Activated T-cell treated with anti-CD3 and anti-CD28 coated beads for 1 hour (primary cell): ENCODE data around the gene FGFR3.
"Not testable (repeated sequence)": the region's sequence is repeated elsewhere in the genome, so short reads cannot be mapped to it uniquely, and the experiment has no call there.

ENCODE experiments used
- DNase-seq: peaks from one replicate; pipeline ENCODE4 v3.0.0-alpha.2; 2020; ENCODE audit warnings: low read depth

FGFR3 gene

DNA sequence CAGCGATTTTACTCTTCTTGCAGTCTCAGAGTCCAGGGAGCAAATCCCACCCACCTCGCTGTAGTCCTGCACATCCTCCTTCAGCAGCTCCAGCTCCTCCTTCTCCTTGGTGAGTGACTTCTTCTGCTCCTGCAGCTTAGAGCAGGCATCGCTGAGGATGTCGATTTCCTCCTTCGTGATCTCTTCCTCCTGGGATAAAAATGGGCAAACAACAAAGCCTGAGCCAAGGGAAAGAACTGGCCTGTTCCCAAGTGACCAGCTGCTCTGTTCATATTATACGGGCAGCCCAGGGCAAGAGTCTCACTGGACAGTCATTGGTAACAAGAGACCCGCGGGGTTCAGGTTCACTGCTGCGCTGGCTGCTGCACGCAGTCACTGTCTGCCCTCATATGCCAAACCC lies 26.2 kb downstream of the FGFR3 start:
- no peak for DNase-seq

DNA sequence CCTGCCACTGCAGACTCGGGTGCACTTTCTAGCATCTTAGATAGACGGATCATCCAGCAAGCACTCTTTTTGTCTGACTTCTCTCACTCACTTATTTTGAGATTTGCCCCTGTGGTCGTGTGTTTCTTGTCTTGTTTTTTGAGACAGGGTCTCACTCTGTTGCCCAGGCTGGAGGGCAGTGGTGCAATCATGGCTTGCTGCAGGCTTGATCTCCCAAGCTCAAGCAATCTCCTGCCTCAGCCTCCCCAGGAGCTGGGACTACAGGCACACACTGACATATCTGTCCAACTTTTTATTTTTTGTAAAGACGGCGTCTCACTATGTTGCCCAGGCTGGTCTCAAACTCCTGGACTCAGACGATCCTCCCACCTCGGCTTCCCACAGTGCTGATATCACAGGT lies 26.7 kb downstream of the FGFR3 start:
- DNase-seq = no peak

DNA sequence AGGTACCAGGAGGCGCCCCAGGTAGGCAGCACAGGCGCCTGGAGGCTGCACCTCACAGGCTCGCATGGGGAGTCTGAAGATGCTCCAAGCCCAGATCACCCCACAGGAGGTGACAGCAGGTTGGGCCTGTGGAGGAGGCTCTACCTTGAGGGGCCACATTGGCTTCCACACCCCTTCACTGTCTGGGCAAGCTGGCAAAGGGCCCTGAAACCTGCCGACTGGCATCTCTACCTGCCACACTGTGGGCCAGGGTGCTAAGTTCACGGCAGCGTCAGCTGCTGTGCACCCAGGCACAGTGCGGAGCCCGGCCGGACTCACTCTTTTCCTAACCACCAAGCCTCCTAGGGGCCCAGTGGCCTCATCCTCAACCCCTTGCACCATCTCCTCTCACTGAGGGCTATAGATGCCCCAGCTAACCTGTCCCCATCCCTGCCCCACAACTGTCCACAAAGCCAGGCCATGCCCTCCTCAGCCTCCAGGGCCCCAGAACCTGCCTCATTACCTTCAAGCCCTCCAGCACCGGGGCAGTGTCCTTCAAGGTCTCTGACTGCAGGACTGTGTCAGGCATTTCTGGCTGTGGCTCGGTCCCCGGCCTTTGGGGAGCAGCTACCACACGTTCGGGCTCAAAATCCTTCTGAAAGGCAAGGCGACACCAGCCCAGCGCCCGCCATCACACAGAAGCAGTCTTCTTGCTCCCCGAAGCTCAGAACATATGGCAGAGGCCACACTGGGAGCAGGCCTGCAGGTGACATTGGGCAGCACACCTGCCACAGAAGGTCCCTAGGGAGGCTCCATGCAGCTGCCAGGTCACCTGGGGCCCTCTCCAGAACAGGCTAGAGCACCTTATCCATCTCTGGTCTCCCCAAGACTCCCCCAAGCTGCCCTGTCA lies 28.8 kb downstream of the FGFR3 start:
- DNase-seq = no peak

DNA sequence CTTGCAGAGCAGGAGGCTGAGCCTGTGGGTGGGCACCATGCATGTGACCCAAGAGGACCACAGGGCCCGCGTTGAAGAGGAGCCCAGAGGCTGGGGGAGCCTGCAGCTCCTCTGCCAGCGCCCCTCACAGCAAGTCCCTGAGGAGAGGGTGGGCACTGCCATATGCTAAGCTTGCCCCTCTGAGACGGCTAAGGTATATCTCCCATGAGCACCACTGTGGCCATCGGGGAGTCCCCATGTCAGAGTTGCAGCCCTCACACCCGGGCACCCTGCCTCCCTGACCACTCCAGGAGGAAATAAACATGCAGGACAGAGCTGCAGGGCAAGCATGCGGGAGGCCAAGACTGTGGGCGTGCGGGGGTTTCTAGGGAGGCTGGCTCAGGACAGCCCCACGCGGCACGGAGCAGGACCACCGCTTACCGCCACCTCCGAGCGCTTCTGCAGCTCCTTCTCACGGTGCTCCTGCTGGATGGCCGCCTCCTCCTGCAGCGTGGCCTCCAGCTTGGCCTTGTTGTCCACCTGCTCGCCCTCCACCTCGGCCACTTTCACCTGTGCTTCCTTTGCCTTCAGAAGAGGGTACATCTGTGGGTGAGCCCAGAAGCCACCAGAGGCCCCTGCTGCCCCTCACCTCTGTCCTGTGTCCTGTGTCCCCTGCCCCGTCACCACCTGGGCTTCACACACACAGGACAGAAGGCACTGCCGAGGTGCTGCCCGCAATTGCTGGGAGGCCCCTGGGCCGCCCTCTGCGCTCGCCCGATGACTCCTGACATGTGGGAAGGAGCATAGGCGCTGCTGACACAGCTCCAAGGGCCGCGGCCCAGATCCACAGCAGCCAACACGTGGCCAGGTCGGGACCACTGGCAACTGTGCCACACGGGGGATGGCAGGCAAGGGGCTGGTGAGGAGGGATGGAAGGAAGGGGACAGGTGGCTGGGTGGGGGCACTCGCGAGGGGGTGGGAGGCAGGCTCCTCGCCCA lies 29.8 kb downstream of the FGFR3 start:
- no peak for DNase-seq

DNA sequence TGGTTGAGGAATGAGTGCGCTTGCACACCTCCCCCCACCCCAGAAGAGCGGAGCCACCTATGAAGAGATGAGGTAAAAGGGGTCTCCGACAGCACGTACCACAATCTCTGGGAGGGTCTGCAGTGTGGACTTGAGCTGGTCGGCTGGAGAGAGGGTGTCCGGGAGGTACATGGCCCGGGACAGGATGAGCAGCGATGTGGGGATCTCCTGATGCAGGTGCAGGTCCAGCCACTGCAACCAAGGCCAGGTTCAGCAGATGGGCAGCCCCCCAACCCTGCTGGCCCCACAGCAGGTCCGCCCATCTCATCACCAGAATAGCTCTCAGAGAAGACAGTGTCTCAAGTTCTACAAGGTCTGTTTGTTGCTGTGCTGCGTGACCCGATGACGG lies 30.4 kb downstream of the FGFR3 start:
- DNase-seq = no peak

DNA sequence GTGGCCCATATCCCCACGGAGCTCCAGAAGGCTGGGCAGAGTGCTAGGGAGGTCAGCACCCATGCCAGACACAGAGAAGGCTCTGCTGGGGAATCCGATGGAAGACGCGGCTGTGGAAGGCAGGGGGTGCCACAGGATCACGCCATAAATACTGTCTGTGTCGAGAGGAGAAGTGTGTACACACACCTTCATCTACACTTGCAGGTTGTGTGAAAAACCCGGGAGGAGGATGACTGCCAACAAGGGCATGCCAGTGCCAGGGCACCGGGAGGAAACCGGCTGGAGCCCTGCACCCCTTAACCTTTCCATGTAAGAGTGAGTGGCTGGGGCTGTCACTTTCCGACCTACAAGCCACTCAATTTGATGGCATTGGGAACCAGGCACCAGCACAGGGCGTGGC lies 31.7 kb downstream of the FGFR3 start:
- no peak for DNase-seq

DNA sequence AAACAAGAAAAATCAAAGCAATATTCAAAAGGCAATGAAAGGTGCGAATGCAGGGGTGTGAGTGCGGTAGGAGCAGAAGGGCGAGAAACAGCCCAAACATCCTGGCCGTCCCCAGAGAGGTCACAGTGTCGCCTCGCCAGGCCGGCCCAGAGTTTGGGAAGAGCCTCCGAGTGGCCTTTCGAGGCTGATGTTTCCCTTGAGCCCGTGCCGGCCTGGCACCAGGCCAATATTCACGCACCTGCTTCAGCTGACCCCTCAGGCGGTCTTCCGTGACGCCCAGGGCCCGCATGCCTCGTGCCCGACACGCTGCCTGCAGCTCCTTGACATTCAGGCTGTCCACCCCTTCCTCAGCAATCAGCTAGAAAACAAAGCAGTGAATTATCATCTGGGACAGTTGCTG lies 32.2 kb downstream of the FGFR3 start:
- DNase-seq = no peak

DNA sequence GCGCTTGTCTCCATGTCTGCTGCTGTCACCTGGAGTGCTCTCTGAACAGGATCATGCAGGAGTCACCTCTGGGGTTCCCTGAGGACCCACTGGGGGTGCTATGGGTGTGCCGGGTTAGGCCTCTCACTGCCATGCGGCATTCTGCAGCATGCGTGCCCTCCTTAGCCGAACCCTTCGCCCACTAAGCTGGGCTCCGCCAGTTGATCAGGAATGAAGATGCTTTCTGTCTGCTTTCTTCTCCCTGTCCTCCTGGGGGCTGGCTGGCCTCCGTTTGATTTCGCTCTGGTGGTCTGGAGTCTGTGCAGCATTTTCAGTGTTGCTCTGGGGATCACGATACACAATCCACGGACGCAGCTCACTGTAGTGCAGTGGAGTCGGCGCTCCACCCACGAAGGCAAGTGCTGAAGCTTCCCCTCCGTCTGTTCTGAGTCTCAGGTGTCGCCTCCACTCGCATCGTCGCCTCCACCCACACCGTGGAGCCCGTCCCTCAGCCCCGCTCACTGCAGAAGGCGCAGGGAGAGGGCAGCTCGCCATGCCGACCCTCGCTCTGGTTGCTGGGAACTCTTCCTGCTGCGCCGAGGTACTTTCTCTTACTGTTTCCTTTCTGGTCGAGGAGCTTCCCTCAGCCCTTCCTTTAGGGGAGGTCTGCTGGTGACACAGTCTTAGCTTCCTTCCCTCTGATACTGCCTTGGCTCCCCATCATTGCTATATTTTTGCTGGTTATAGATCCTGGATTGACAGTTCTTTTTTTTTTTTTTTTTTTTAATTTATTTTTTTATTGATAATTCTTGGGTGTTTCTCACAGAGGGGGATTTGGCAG lies 33.6 kb downstream of the FGFR3 start:
- no peak for DNase-seq

DNA sequence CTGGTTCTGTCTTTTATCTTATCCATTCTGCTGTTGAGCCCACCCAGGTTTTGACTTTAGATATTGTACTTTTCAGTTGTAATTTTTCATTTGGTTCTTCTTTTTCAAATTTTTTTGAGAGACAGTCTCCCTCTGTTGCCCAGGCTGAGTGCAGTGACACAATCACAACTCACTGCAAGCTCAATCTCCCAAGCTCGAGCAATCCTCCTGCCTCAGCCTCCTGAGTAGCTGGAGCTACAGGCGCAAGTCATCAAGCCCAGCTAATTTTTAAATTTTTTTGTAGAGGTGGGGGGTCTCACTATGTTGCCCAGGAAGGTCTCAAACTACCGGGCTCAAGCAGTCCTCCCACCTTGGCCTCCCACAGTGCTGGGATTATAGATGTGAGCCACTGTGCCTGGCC lies 37.1 kb downstream of the FGFR3 start:
- no peak for DNase-seq

DNA sequence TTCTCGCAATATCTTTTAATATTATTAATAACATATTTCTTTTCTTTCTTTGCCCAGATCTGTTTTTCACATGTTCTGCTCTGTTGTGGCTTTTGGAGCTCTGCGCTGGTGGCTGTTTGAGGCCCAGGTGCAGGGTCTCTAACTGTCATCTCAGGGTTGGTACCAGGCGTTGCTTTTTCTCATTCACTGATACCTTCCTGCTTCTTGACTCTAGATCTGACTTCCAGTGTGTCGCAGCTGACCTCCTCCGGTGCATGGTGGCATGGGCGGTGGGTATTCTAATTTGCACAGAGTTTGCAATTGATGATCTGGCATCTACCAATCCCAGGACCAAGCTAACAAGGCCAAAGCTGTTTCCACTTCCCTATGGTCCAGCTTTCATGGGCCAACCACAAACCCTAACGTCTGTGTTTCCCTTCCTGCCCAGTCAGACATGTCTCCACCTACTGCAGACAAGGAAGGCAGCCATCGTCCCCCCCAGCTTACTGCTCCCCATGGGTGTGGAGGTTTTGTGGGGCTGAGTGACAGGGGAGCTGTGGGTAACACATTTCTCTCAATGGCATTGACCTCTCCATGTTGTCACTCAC lies 37.6 kb downstream of the FGFR3 start:
- no peak for DNase-seq

DNA sequence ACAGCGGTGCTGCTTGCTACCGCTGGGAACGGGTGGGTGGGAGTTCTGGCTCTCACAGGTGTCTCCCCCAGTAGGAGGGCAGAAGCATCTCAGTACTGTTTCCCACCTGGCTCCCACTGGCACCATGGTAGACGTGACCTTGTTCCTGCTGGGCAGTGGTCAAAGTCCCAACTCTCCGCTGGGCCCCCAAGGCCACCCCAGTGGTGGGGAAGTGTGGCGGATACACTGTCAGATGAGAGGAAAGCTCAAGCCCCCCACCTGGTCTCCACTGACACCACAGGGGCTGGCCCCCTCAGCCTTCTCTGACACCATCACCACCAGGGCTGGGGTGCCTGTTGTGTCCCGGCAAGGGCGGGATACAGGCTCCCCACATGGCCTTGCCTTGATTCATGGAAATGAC lies 38.2 kb downstream of the FGFR3 start:
- no peak for DNase-seq

DNA sequence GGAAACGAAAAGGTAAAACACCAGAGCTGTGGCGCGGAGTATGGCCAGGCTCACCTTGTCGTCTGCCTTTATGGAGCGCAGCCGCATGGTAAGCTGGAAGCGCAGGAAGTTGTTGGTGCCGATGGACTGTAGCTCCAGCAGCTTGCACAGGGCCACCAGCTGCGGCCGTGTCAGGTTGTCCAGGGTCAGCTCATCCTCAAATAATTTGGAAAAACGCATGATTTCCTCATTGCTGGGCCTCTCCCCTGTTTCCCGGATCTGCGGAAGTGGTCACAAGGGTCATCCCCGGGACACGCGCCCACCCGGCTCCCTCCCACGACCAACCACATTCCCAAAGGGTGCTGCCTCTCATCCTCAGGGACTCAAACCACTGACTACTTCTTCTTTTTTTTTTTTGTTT lies 39.6 kb downstream of the FGFR3 start:
- DNase-seq = no peak

DNA sequence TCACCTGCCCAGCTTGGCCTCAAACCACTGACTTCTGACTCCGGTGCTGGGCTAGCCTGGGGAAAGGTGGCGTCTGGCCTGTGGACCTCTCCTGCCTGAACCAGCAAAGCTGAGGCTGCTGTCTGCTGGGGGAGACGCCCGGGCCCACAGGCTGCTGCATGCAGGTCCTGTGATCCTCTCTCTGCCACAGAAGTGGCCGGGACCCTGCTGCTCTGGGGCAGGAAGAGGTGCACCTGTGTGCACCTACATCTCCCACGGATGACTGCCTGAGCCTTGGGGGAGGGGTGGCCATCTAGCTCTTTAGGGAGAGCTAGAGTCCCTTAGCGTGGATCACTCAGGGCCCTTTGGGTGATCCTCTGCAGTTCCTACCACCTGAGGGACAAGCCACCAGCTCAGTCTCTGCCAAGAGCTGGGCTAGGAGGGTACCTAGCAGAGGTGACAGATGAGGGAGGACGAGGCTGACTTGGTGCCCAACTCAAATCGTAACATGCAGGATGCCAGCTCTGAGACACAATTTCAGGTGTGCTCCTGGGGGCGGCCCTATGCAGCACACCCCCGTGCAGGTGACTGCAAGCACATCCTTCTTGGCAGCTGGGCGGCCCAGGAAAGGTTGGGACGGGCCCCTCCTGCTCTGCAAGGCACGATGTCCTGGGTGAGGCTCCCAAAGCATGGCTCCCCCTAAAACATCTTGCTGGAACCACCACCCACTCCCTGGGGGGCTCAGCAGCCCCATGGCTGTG lies 40.4 kb downstream of the FGFR3 start:
- DNase-seq = no peak

DNA sequence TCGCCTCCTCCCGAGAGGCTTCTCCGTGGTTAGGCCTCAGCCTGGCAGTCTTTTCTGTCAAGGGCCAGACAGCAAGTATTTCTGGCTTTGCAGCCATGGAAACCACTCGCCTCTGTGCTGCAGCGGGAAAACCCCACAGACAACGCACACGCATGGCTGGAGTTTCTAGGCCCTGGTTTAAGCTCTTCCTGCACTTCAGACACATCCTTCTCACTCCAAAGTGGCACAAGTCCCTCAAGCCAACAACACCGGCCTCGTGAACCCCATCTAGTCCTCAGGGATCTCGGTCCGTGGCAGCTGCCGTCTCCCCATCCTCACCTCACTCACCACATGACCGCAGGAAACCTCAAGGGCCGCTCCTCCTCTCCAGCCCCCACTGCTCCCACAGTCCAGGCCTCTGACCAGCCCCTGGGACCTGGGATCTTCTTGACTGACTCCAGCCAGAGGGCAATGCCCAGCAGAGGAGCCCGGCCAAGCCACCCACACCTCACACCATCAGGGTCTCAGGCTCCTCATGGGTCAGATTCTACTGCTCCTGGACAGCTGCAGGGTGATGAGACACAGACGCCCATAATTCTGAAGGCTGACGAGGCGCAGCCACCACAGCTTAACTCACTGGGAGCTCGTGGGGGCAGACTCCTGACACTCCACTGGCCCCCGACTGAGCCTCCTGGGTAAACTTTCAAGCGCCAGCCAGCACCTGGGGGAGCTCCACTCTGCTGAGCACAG lies 41.1 kb downstream of the FGFR3 start:
- no peak for DNase-seq

DNA sequence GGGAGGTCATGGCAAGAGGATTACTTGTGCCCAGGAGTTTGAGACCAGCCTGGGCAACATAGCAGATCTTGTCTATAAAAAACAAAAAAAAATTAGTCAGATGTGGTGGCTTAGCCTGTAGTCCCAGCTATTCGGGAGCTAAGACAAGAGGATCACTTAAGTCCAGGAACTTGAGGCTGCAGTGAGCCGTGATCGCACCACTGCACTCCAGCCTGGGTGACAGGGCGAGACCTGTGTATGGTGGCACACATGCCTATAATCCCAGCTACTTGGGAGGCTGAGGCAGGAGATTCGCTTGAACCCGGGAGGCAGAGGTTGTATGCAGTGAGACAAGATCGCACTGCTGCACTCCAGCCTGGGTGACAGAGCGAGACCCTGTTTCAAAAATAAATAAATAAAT lies 42.7 kb downstream of the FGFR3 start:
- not testable (repeated sequence) for DNase-seq

DNA sequence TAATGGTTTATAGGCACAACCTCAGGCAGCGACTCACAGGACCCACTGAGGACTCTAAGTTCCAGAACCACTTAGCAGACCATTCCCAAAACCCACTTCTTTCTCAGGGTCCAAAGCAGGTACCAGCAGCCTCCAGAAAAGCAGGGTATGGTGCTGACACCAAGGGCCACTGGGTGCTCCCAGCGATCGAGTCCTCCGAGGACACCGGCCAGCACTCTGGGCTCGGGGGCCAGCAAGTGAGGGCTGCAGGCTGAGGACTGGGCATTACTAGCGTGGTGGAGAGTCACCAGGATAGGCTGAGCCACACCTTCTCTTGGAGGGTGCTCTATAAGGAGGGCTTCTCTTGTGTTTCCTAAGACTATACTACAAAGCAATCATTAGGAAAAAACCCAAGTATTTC lies 43.6 kb downstream of the FGFR3 start:
- no peak for DNase-seq

DNA sequence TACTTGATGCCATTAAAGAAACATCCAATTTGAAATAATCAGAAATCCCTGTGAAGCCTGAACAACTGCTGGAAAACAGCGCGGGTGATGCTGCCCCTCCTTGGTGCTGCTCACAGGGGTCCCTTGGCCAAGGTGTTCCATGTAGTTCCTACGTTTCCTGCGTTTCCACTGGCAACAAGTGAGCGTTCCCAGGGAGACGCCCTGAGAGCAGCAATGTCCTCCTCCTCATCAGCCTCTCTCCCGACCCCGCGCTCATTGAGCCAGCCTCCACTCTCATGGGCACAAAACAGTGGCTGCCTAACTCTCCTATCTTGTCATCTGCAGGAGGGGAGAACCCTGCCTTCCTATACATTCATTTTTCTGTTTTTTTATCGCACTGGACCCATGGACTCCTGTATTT lies 44.0 kb downstream of the FGFR3 start:
- DNase-seq = no peak

DNA sequence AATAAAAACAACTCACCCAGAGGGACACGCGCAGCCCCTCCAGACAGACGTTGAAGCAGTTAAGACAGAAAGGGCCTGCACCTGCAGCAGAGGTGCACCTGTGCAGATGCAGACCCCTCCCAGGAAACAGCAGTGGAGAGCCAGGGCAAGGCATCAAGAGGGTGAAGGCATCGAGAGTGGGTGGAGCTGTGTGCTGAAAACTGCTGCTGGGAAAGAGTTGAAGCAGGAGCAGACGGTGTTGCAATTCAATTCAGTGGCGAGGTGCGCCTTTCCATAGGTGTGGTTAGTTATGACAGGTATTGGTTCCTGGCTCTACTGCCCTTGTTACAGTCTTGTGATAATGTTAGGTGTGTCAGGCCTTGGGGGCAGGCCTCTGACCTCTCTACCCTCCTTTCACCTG lies 46.2 kb downstream of the FGFR3 start:
- DNase-seq = no peak

DNA sequence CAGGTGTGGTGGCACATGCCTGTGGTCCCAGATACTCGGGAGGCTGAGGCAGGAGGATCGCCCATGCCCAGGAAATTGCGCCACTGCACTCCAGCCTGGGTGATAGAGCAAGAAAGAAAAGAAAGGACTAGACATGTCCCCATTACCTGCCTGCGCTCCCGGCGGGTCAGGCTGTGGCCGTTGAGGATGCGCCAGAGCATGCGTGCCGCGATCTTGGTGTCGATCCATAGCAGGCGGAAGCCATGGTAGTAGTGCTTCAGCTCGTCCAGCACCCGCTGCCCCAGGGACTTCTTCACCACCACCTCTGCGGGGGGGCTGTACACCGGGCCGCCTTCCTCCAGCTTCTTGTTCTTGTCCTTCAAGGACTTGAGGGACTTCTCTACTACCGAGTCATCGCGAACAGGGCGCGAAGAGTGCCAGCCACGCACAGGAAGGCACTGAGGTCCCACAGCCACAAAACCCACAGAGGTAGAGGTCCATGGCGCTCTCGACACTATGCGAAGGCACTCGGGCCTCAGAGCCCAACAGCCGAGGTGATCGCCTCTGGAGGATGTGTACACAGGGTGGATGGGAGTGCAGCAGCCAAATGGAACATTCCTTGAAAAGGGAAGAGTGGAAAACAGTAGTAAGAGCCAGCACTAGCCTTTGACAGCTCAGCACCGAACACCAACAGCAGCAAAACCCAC lies 48.3 kb downstream of the FGFR3 start:
- no peak for DNase-seq

DNA sequence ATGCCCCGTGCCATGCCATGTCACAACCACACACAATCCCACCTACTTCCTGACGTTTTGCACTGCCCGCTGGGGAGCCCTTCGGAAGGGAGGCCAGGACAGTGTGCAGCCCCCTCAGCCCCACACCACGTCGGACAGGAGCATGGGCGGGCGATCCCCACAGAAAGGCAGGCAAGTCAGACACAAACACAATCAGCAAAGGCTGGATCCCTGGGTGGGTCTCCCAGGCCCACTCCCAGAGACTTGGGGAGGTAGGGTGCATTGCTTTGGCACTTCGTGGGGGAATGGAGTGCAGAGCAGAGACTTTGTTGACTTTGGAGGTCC lies 48.8 kb downstream of the FGFR3 start:
- DNase-seq = no peak
